NCI-H1048 (cell line): ENCODE results near the gene TAGLN3.

Experiments
- DNase-seq: peaks from one replicate; lab custom pipeline; 2025; lab: John Stamatoyannopoulos, UW

The TAGLN3 gene

GRCh38 chr3:112048911-112049310 lies 50.2 kb downstream of the TAGLN3 start:
- no peak for DNase-seq

GRCh38 chr3:112053229-112053628 lies 54.5 kb downstream of the TAGLN3 start:
- DNase-seq: no peak

GRCh38 chr3:112056451-112056929 lies 57.8 kb downstream of the TAGLN3 start:
- DNase-seq: no peak

GRCh38 chr3:112059497-112059896 lies 60.8 kb downstream of the TAGLN3 start:
- no peak for DNase-seq

- no peak for DNase-seq
These were observed 62.4 kb downstream of the TAGLN3 start for GRCh38 chr3:112061152-112061551.
